ENCODE measurements around the gene A2ML1.

- TF ChIP-seq CTCF (IDR thresholded peaks at IDR 0.05) (no peak), POLR2A (IDR thresholded peaks at IDR 0.05) (no peak), EP300 (IDR thresholded peaks at IDR 0.05) (no peak)
These were observed 64.9 kb downstream of the A2ML1 start for GRCh38 chr12:8887285-8887715.

Data from gastroesophageal sphincter (tissue), 3 donors.